Measurements from ENCODE around the gene GPATCH2L. TPM values are rescaled to one million over a fixed set of nuclear protein-coding genes. Genes with fewer than 3 reads are reported as not detected.

The GPATCH2L gene
- total and polyA plus RNA-seq, 2 of the 13 experiments (the other 11 are each of a cell fraction or from before 2014, with no cell fraction given): 14.4 to 29.0 TPM

- TF ChIP-seq ZNF740 (CRISPR knock-in tag; IDR thresholded peaks at IDR 0.05) (no peak), NFE2L2 (IDR thresholded peaks at IDR 0.05; ENCODE audit: low read length) (no peak), NR2C2 (CRISPR knock-in tag; IDR thresholded peaks at IDR 0.05; ENCODE audit: borderline replicate concordance) (peak; percentile 77), AKAP8 (CRISPR knock-in tag; IDR thresholded peaks at IDR 0.05) (no peak), ZMAT3 (CRISPR knock-in tag; conservative IDR thresholded peaks at IDR 0.05) (peak; percentile 80; the same call in 1 of the 2 replicates), TCF7 (IDR thresholded peaks at IDR 0.05; ENCODE audit: low read depth) (no peak), TAF1 (CRISPR knock-in tag; IDR thresholded peaks at IDR 0.05) (peak; percentile 74), TEAD3 (CRISPR knock-in tag; optimal IDR thresholded peaks at IDR 0.05; ENCODE audit: borderline replicate concordance) (no peak), RORA (CRISPR knock-in tag; IDR thresholded peaks at IDR 0.05) (no peak), ZNF660 (CRISPR knock-in tag; IDR thresholded peaks at IDR 0.05; ENCODE audit: borderline replicate concordance, low read depth) (no peak), SIN3A (IDR thresholded peaks at IDR 0.05; ENCODE audit: borderline replicate concordance, low read depth, low read length) (no peak), ZGPAT (CRISPR knock-in tag; IDR thresholded peaks at IDR 0.05) (peak; percentile 57; the same call in 1 of the 2 replicates), SRSF1 (optimal IDR thresholded peaks at IDR 0.05; ENCODE audit: low read depth, low read length) (peak; percentile 83), SAFB2 (CRISPR knock-in tag; IDR thresholded peaks at IDR 0.05; ENCODE audit: borderline replicate concordance, low read depth) (no peak), TFDP2 (CRISPR knock-in tag; IDR thresholded peaks at IDR 0.05) (0 out of 2 replicates have a peak, but pooled peaks have one; percentile 17), GABPB1 (CRISPR knock-in tag; IDR thresholded peaks at IDR 0.05) (peak; percentile 97), FOXK1 (CRISPR knock-in tag; IDR thresholded peaks at IDR 0.05; ENCODE audit: borderline replicate concordance, low read depth) (peak; percentile 31; the same call in 1 of the 2 replicates), ZNF75D (CRISPR knock-in tag; IDR thresholded peaks at IDR 0.05; ENCODE audit: borderline replicate concordance) (no peak), MAFK (conservative IDR thresholded peaks at IDR 0.05 in 1 of 2, IDR thresholded peaks at IDR 0.05 in 1 of 2; ENCODE audit: low read length in 2 of 2) (no peak), RAD51 (IDR thresholded peaks at IDR 0.05; ENCODE audit: borderline replicate concordance) (no peak), KAT8 (CRISPR knock-in tag; IDR thresholded peaks at IDR 0.05) (peak; percentile 72; the same call in 1 of the 2 replicates), THAP9 (CRISPR knock-in tag; IDR thresholded peaks at IDR 0.05; ENCODE audit: borderline replicate concordance) (no peak)
These were observed at the start of gene GPATCH2L (continued) for GRCh38 chr14:76151398-76152332.
